SK-N-SH (cell line): ENCODE measurements around the gene CCNY. TPM values are rescaled to one million over a fixed set of nuclear protein-coding genes. Genes with fewer than 3 reads are reported as not detected.

Experiments
- CTCF ChIA-PET: fragments of 300-600, 350-600 bp; formaldehyde crosslinking; extraction: SDS; loops from one replicate; lab custom pipeline; 2021; lab: Yijun Ruan, JAX
- POLR2A ChIA-PET: fragments of 350-600 bp; sonication (Branson Sonifier 250); formaldehyde crosslinking; extraction: SDS; loops from one replicate; lab custom pipeline; 2020; ENCODE audit warnings: antibody characterized with exemption, inconsistent platforms; lab: Yijun Ruan, JAX
- DNase-seq: peaks from one replicate; pipeline ENCODE4 v3.0.0; 2012
- H2AFZ ChIP-seq: fragments of 200-600 bp; sonication (generic); 2 replicates; pipeline ENCODE4 v1.8.1; 2016; ENCODE audit warnings: antibody characterized with exemption, mild to moderate bottlenecking, low read depth
- H3F3A ChIP-seq: fragments of 200-600 bp; sonication (generic); replicated peaks from 2 replicates; pipeline ENCODE3; 2016; ENCODE audit warnings: antibody characterized with exemption, mild to moderate bottlenecking; ENCODE audit not compliant: insufficient read depth
- H3K27ac ChIP-seq, 2 experiments: fragments of 200-500 bp in 1 of 2; fragments of 200-600 bp in 1 of 2; sonication (Bioruptor generic) in 1 of 2; sonication (generic), shearing (Covaris generic) in 1 of 2; 2 replicates each; pipeline versions ENCODE4 v1.5.1 to v1.6.1; 2014 to 2016; ENCODE audit warnings: low read depth in 2 of 2, inconsistent platforms in 1 of 2, low read length in 1 of 2, mild to moderate bottlenecking in 1 of 2, mixed read lengths in 1 of 2
- H3K27me3 ChIP-seq: fragments of 200-600 bp; sonication (generic), shearing (Covaris generic); 2 replicates; pipeline ENCODE4 v1.6.1; 2016; ENCODE audit warnings: mixed run types; ENCODE audit not compliant: insufficient read depth
- H3K36me3 ChIP-seq, 2 experiments: fragments of 200-500 bp in 1 of 2; fragments of 200-600 bp in 1 of 2; sonication (Bioruptor generic) in 1 of 2; sonication (generic) in 1 of 2; replicated peaks in 1 of 2; 2 replicates each; pipeline versions ENCODE3 to v1.5.1; 2014 to 2016; ENCODE audit warnings: low read length in 1 of 2, mild to moderate bottlenecking in 1 of 2; ENCODE audit not compliant: insufficient read depth in 2 of 2, control insufficient read depth in 1 of 2
- H3K4me1 ChIP-seq, 2 experiments: fragments of 200-500 bp in 1 of 2; fragments of 200-600 bp in 1 of 2; sonication (Bioruptor generic) in 1 of 2; sonication (generic), shearing (Covaris generic) in 1 of 2; 2 replicates each; pipeline versions ENCODE4 v1.5.1 to v1.6.1; 2014 to 2016; ENCODE audit warnings: low read depth in 1 of 2, low read length in 1 of 2, mixed run types in 1 of 2; ENCODE audit not compliant: insufficient read depth in 2 of 2, control insufficient read depth in 1 of 2
- H3K4me2 ChIP-seq: fragments of 200-600 bp; sonication (generic), shearing (Covaris generic); 2 replicates; pipeline ENCODE4 v1.6.1; 2017; ENCODE audit warnings: mixed run types
- H3K4me3 ChIP-seq, 2 experiments: fragments of 200-500 bp in 1 of 2; fragments of 200-600 bp in 1 of 2; sonication (Bioruptor generic) in 1 of 2; sonication (generic), shearing (Covaris generic) in 1 of 2; 2 replicates each; pipeline versions ENCODE4 v1.5.1 to v1.8.1; 2014 to 2016; ENCODE audit warnings: low read depth in 2 of 2, inconsistent platforms in 1 of 2, low read length in 1 of 2, mild to moderate bottlenecking in 1 of 2, mixed read lengths in 1 of 2, moderate library complexity in 1 of 2
- H3K79me2 ChIP-seq: fragments of 200-600 bp; sonication (generic); 2 replicates; pipeline ENCODE4 v1.8.1; 2017; ENCODE audit warnings: mild to moderate bottlenecking; ENCODE audit not compliant: insufficient read depth
- H3K9ac ChIP-seq: fragments of 200-600 bp; sonication (generic); 2 replicates; pipeline ENCODE4 v1.6.1; 2017; ENCODE audit warnings: mixed run types
- H3K9me2 ChIP-seq: fragments of 200-600 bp; sonication (generic); 2 replicates; pipeline ENCODE4 v1.6.1; 2017; ENCODE audit warnings: mixed run types
- H3K9me3 ChIP-seq: fragments of 200-600 bp; sonication (generic); 2 replicates; pipeline ENCODE4 v1.6.1; 2017; ENCODE audit warnings: mixed run types, mild to moderate bottlenecking, moderate library complexity
- H4K20me1 ChIP-seq: fragments of 200-600 bp; sonication (generic); 2 replicates; pipeline ENCODE4 v1.6.1; 2017; ENCODE audit warnings: mild to moderate bottlenecking, mixed run types; ENCODE audit not compliant: insufficient read depth
- CHD2 ChIP-seq: fragments of 150-350 bp; IDR thresholded peaks from 2 replicates; pipeline ENCODE4 v1.6.1; 2018; ENCODE audit warnings: low read length; ENCODE audit not compliant: partially characterized antibody
- ELF1 ChIP-seq: IDR thresholded peaks from 2 replicates; pipeline ENCODE4 v1.4.0; 2012
- EP300 ChIP-seq, 2 experiments: IDR thresholded peaks; 2 replicates each; pipeline versions ENCODE4 v1.4.0 to v1.6.1; 2012; ENCODE audit warnings: borderline replicate concordance in 1 of 2, low read depth in 1 of 2, low read length in 1 of 2
- EZH2phosphoT487 ChIP-seq: fragments of 200-600 bp; sonication (generic); IDR thresholded peaks from 2 replicates; pipeline ENCODE4 v1.6.1; 2017; ENCODE audit warnings: low read depth, mixed run types, mild to moderate bottlenecking, antibody characterized with exemption, moderate library complexity, borderline replicate concordance
- FOSL2 ChIP-seq: IDR thresholded peaks from 2 replicates; pipeline ENCODE4 v1.4.0; 2012; ENCODE audit warnings: low read depth, mild to moderate bottlenecking, moderate library complexity, borderline replicate concordance
- FOXJ3 ChIP-seq: sonication (generic); formaldehyde crosslinking; IDR thresholded peaks from 2 replicates; pipeline ENCODE4 v1.5.1; 2020; ENCODE audit warnings: mild to moderate bottlenecking, missing genetic modification reagents
- GABPA ChIP-seq: IDR thresholded peaks from 2 replicates; pipeline ENCODE4 v1.4.0; 2012; ENCODE audit warnings: low read depth, mild to moderate bottlenecking
- GATA2 ChIP-seq: sonication (generic); formaldehyde crosslinking; IDR thresholded peaks from 2 replicates; pipeline ENCODE4 v1.5.0; 2020; ENCODE audit warnings: mild to moderate bottlenecking, missing genetic modification reagents
- JUND ChIP-seq: IDR thresholded peaks from 2 replicates; pipeline ENCODE4 v1.4.0; 2012
- MEF2A ChIP-seq: IDR thresholded peaks from 2 replicates; pipeline ENCODE4 v1.4.0; 2012; ENCODE audit warnings: low read depth, borderline replicate concordance
- NRF1 ChIP-seq: IDR thresholded peaks from 2 replicates; pipeline ENCODE4 v1.6.1; 2012; ENCODE audit warnings: low read depth, mild to moderate bottlenecking, low read length
- RXRA ChIP-seq: IDR thresholded peaks from 2 replicates; pipeline ENCODE4 v1.4.0; 2012; ENCODE audit warnings: low read depth, mild to moderate bottlenecking, borderline replicate concordance
- SMC3 ChIP-seq: IDR thresholded peaks from 2 replicates; pipeline ENCODE4 v1.6.1; 2012; ENCODE audit warnings: low read depth, low read length, improper control_type of control experiment
- TCF12 ChIP-seq: IDR thresholded peaks from 2 replicates; pipeline ENCODE4 v1.4.0; 2012
- WGBS: methylation state at CpG from one replicate; pipeline ENCODE4 v1.1.6; 2017; ENCODE audit warnings: low lambda C conversion rate; 5-methylcytosine and 5-hydroxymethylcytosine counted together
- polyA plus RNA-seq, 3 experiments: library from polyadenylated mRNA; depleted of rRNA; stranded (reverse); fragments of >200 nt; gene quantifications; 2 replicates each; pipeline ENCODE4 v1.2.3, GENCODE V29; 2012
- TF ChIP-seq, protein P1 (sequence below): IDR thresholded peaks from 2 replicates; pipeline ENCODE4 v1.4.0; 2012; ENCODE audit warnings: low read depth
- TF ChIP-seq, protein P2 (sequence below): IDR thresholded peaks from 2 replicates; pipeline ENCODE4 v1.4.0; 2012; ENCODE audit warnings: low read depth, borderline replicate concordance
- TF ChIP-seq, protein P3 (sequence below): fragments of 200-600 bp; sonication (generic); IDR thresholded peaks from 2 replicates; pipeline ENCODE4 v1.6.1; 2017; ENCODE audit warnings: antibody characterized with exemption, mild to moderate bottlenecking, moderate library complexity
- TF ChIP-seq, protein P4 (sequence below): IDR thresholded peaks from 2 replicates; pipeline ENCODE4 v1.6.1; 2012; ENCODE audit warnings: mild to moderate bottlenecking, low read depth, low read length, moderate library complexity
- TF ChIP-seq, protein P5 (sequence below): IDR thresholded peaks from 2 replicates; pipeline ENCODE4; 2012

Gene CCNY
- polyA plus RNA-seq, 1 of the 3 experiments (the other 2 are of a cell fraction), result 29.4 TPM

DNA sequence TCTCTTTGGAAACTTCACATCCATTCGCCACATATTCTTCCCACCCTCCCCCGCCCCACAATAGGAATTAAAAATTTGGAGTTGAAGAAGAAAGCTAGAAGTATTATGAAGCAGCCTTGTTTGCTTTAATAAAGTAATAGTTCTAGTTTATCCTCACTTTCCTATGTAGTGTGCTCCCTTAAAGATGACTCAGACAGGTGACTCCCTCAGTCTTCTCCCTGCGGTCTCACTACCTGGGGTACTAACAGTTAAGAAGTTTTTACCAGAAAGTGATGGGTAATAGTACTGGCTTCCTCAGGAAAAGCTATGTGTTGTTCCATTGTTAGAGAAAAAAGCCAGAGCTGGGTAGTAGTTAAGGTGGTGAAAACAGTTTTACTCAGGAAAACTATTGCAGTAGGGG lies 58.6 kb downstream of the CCNY start:
- no peak overlapping the region for H3K9ac ChIP-seq
- no peaks in the 10 kb centered on the region for H3K27me3 ChIP-seq
- H4K20me1 ChIP-seq, result peaks cover 93% of the 10 kb centered on the region
- H3K27ac ChIP-seq, result no peak overlapping the region
- H2AFZ ChIP-seq, result no peak overlapping the region
- H3K36me3 ChIP-seq, result no peaks in the 10 kb centered on the region
- no peaks in the 10 kb centered on the region for H3K9me3 ChIP-seq
- 95% methylated on average over 3 of the region's 3 CpGs for WGBS
- no peak for DNase-seq
- ChIA-PET CTCF (no interaction called here), POLR2A (no interaction called here)
- no peaks in the 10 kb centered on the region for H3F3A ChIP-seq
- H3K9me2 ChIP-seq, result no peaks in the 10 kb centered on the region
- peaks cover 100% of the 10 kb centered on the region for H3K79me2 ChIP-seq
- no peak overlapping the region for H3K4me3 ChIP-seq
- H3K4me2 ChIP-seq, result no peak overlapping the region
- no peak for TF ChIP-seq NRF1
- no peak for TF ChIP-seq SMC3
- no peak for TF ChIP-seq CHD2
- TF ChIP-seq, protein P1, sequence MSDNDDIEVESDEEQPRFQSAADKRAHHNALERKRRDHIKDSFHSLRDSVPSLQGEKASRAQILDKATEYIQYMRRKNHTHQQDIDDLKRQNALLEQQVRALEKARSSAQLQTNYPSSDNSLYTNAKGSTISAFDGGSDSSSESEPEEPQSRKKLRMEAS, result no peak
- no peak for TF ChIP-seq FOXJ3 (CRISPR knock-in tag)
- TF ChIP-seq, protein P2, sequence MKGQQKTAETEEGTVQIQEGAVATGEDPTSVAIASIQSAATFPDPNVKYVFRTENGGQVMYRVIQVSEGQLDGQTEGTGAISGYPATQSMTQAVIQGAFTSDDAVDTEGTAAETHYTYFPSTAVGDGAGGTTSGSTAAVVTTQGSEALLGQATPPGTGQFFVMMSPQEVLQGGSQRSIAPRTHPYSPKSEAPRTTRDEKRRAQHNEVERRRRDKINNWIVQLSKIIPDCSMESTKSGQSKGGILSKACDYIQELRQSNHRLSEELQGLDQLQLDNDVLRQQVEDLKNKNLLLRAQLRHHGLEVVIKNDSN, result no peak
- H3K4me1 ChIP-seq, result peaks cover 9 to 53% of the 10 kb centered on the region in 2 experiments; a peak in 3 of 4 replicates

DNA sequence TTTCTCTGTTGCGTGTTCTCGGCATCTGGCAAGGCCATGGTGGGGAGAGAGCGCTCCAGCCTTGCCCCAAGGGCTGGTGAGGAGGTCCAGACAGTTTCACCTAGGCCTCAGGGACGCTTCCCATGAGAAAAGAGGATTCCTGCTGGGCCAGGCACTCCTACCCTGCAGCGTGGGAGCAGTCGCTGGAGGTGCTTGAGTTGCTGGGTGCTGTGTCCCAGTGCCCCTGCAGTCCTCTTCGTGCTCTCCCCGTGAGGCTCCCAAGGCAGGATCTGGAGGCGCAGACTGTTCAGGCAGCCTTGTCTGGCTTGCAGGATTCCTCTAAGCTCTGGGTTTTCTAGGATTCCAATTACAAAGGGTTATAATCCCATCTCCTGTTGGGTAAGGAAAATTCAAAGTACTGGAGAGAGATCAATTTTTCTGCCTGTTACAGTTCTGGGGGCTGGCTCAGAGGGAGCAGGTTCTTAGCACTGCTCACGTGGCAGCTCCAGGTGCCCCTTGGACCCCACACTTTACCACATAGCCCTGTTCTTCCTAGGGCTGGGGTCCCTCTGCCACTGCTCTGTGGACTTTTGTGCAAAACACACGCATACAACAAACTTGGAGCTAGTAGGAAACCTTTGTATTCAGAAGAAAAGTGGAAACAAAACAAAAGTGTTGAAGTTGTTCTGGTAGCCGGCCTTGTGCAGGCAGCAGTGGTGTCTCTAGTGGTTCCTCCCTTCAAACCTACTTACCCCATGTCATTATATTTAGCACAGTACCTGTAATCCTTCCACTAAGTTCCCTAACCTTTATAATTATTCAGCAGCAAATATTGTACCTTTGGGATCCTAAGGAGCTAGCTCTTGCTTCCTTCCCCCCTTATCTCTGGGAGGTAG lies 60.5 kb downstream of the CCNY start:
- no peak overlapping the region for H3K4me3 ChIP-seq
- 95% methylated on average over 6 of the region's 12 CpGs for WGBS
- H4K20me1 ChIP-seq, result peaks cover 98% of the 10 kb centered on the region

More for the DNA sequence above, 60.5 kb downstream of the CCNY start:
- Histone ChIP-seq H3K27me3 (no peaks in the 10 kb centered on the region), H3K9me2 (no peaks in the 10 kb centered on the region), H3K4me2 (no peak overlapping the region), H3K79me2 (peaks cover 98% of the 10 kb centered on the region), H3K27ac (no peak overlapping the region), H3K36me3 (no peaks in the 10 kb centered on the region), H3F3A (no peaks in the 10 kb centered on the region), H3K9ac (no peak overlapping the region), H3K4me1 (peaks cover 9 to 53% of the 10 kb centered on the region in 2 experiments; a peak in 3 of 4 replicates)
- ChIA-PET CTCF (interaction anchor here (1.1 kb wide), 1 partner anchor 63 kb away, joined by 3 read pairs; no protein-coding TSS in a partner anchor), POLR2A (no interaction called here)
- no peak for DNase-seq
- TF ChIP-seq JUND (no peak), EP300 (IDR thresholded peaks at IDR 0.05; ENCODE audit: borderline replicate concordance in 1 of 2, low read depth in 1 of 2, low read length in 1 of 2) (no peak), GATA2 (CRISPR knock-in tag) (no peak), RXRA (no peak), TCF12 (no peak), ELF1 (no peak), MEF2A (no peak), SMC3 (no peak), EZH2phosphoT487 (no peak), NRF1 (no peak), FOSL2 (no peak), GABPA (no peak), CHD2 (no peak)
- TF ChIP-seq, protein P3, sequence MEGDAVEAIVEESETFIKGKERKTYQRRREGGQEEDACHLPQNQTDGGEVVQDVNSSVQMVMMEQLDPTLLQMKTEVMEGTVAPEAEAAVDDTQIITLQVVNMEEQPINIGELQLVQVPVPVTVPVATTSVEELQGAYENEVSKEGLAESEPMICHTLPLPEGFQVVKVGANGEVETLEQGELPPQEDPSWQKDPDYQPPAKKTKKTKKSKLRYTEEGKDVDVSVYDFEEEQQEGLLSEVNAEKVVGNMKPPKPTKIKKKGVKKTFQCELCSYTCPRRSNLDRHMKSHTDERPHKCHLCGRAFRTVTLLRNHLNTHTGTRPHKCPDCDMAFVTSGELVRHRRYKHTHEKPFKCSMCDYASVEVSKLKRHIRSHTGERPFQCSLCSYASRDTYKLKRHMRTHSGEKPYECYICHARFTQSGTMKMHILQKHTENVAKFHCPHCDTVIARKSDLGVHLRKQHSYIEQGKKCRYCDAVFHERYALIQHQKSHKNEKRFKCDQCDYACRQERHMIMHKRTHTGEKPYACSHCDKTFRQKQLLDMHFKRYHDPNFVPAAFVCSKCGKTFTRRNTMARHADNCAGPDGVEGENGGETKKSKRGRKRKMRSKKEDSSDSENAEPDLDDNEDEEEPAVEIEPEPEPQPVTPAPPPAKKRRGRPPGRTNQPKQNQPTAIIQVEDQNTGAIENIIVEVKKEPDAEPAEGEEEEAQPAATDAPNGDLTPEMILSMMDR, result no peak
- TF ChIP-seq, protein P1, result no peak
- TF ChIP-seq, protein P4, sequence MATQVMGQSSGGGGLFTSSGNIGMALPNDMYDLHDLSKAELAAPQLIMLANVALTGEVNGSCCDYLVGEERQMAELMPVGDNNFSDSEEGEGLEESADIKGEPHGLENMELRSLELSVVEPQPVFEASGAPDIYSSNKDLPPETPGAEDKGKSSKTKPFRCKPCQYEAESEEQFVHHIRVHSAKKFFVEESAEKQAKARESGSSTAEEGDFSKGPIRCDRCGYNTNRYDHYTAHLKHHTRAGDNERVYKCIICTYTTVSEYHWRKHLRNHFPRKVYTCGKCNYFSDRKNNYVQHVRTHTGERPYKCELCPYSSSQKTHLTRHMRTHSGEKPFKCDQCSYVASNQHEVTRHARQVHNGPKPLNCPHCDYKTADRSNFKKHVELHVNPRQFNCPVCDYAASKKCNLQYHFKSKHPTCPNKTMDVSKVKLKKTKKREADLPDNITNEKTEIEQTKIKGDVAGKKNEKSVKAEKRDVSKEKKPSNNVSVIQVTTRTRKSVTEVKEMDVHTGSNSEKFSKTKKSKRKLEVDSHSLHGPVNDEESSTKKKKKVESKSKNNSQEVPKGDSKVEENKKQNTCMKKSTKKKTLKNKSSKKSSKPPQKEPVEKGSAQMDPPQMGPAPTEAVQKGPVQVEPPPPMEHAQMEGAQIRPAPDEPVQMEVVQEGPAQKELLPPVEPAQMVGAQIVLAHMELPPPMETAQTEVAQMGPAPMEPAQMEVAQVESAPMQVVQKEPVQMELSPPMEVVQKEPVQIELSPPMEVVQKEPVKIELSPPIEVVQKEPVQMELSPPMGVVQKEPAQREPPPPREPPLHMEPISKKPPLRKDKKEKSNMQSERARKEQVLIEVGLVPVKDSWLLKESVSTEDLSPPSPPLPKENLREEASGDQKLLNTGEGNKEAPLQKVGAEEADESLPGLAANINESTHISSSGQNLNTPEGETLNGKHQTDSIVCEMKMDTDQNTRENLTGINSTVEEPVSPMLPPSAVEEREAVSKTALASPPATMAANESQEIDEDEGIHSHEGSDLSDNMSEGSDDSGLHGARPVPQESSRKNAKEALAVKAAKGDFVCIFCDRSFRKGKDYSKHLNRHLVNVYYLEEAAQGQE, result no peak
- TF ChIP-seq, protein P5, sequence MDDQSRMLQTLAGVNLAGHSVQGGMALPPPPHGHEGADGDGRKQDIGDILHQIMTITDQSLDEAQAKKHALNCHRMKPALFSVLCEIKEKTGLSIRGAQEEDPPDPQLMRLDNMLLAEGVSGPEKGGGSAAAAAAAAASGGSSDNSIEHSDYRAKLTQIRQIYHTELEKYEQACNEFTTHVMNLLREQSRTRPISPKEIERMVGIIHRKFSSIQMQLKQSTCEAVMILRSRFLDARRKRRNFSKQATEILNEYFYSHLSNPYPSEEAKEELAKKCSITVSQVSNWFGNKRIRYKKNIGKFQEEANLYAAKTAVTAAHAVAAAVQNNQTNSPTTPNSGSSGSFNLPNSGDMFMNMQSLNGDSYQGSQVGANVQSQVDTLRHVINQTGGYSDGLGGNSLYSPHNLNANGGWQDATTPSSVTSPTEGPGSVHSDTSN, result no peak
- TF ChIP-seq, all 33 proteins: peak for 0
- no peak overlapping the region for H2AFZ ChIP-seq
- no peaks in the 10 kb centered on the region for H3K9me3 ChIP-seq
